Neuronal stem cell (in vitro differentiated cells): ENCODE results near the gene XBP1.

Experiments used
- DNase-seq: peaks from one replicate; pipeline ENCODE4 v3.0.0-alpha.2; 2013; ENCODE audit warnings: low spot score
- H2AFZ ChIP-seq: one replicate; pipeline ENCODE4 v1.6.1; 2013; ENCODE audit warnings: mild to moderate bottlenecking, low read length, inconsistent platforms
- H2AK5ac ChIP-seq: 2 replicates; pipeline ENCODE4 v1.6.1; 2013; ENCODE audit warnings: low read depth, mild to moderate bottlenecking, inconsistent platforms, low read length, moderate library complexity, mixed read lengths
- H2BK120ac ChIP-seq: 2 replicates; pipeline ENCODE4 v1.6.1; 2013; ENCODE audit warnings: low read depth, mild to moderate bottlenecking, inconsistent platforms, low read length, moderate library complexity, mixed read lengths
- H2BK12ac ChIP-seq: one replicate; pipeline ENCODE4 v1.6.1; 2013; ENCODE audit warnings: low read length, inconsistent platforms
- H2BK15ac ChIP-seq: 2 replicates; pipeline ENCODE4 v1.6.1; 2013; ENCODE audit warnings: mild to moderate bottlenecking, low read length, inconsistent platforms, mixed read lengths
- H2BK5ac ChIP-seq: one replicate; pipeline ENCODE4 v1.6.1; 2013; ENCODE audit warnings: inconsistent platforms, mild to moderate bottlenecking, low read length, moderate library complexity
- H3K14ac ChIP-seq: one replicate; pipeline ENCODE4 v1.6.1; 2013; ENCODE audit warnings: low read length, inconsistent platforms
- H3K18ac ChIP-seq: 2 replicates; pipeline ENCODE4 v1.6.1; 2013; ENCODE audit warnings: low read length, inconsistent platforms
- H3K23ac ChIP-seq: 2 replicates; pipeline ENCODE4 v1.6.1; 2013; ENCODE audit warnings: low read depth, mild to moderate bottlenecking, mixed read lengths, low read length, inconsistent platforms; ENCODE audit not compliant: poor library complexity
- H3K27ac ChIP-seq: replicated peaks from 3 replicates; pipeline ENCODE4 v1.5.1; 2013; ENCODE audit warnings: low read length, inconsistent platforms
- H3K27me3 ChIP-seq, 3 experiments: 2 replicates each; pipeline ENCODE4 v1.6.1; 2013; ENCODE audit warnings: low read length in 3 of 3, mild to moderate bottlenecking in 2 of 3, inconsistent platforms in 1 of 3, low read depth in 1 of 3, mixed read lengths in 1 of 3, moderate library complexity in 1 of 3; ENCODE audit not compliant: control insufficient read depth in 3 of 3, insufficient read depth in 3 of 3
- H3K36me3 ChIP-seq, 2 donors: replicated peaks in 1 of 2; 2 replicates each; pipeline ENCODE4 v1.6.1; 2013; ENCODE audit warnings: low read length in 2 of 2; ENCODE audit not compliant: control insufficient read depth in 2 of 2, insufficient read depth in 2 of 2
- H3K4ac ChIP-seq: 2 replicates; pipeline ENCODE4 v1.6.1; 2013; ENCODE audit warnings: inconsistent platforms, mild to moderate bottlenecking, low read length, moderate library complexity
- H3K4me1 ChIP-seq, 2 donors: 1 replicate in 1 of 2; 2 replicates in 1 of 2; pipeline ENCODE4 v1.6.1; 2013; ENCODE audit warnings: low read length in 2 of 2, low read depth in 1 of 2; ENCODE audit not compliant: control insufficient read depth in 2 of 2, insufficient read depth in 1 of 2
- H3K4me2 ChIP-seq: one replicate; pipeline ENCODE4 v1.6.1; 2013; ENCODE audit warnings: mild to moderate bottlenecking, low read length, inconsistent platforms; ENCODE audit not compliant: insufficient read depth, poor library complexity, severe bottlenecking
- H3K4me3 ChIP-seq, 2 donors: 2 replicates each; pipeline ENCODE4 v1.5.1; 2013; ENCODE audit warnings: low read length in 2 of 2, mild to moderate bottlenecking in 2 of 2, inconsistent platforms in 1 of 2, moderate library complexity in 1 of 2
- H3K79me1 ChIP-seq: one replicate; pipeline ENCODE4 v1.6.1; 2013; ENCODE audit warnings: low read depth, mild to moderate bottlenecking, inconsistent platforms, low read length, moderate library complexity
- H3K9ac ChIP-seq: one replicate; pipeline ENCODE4 v1.6.1; 2013; ENCODE audit warnings: mild to moderate bottlenecking, low read depth, low read length, inconsistent platforms; ENCODE audit not compliant: poor library complexity
- H3K9me3 ChIP-seq, 2 donors: replicated peaks in 1 of 2; 2 replicates each; pipeline versions ENCODE3 to v1.6.1; 2013; ENCODE audit warnings: low read length in 2 of 2, mild to moderate bottlenecking in 2 of 2, inconsistent platforms in 1 of 2, low read depth in 1 of 2, mixed read lengths in 1 of 2, moderate library complexity in 1 of 2; ENCODE audit not compliant: control insufficient read depth in 2 of 2, insufficient read depth in 1 of 2
- H4K8ac ChIP-seq: one replicate; pipeline ENCODE4 v1.6.1; 2013; ENCODE audit warnings: low read depth, mild to moderate bottlenecking, inconsistent platforms, low read length, moderate library complexity
- H4K91ac ChIP-seq: one replicate; pipeline ENCODE4 v1.6.1; 2013; ENCODE audit warnings: low read length, low read depth, mild to moderate bottlenecking, inconsistent platforms; ENCODE audit not compliant: poor library complexity
- WGBS, 2 donors: extraction: QIAGEN DNeasy Blood & Tissue Kit; methylation state at CpG; one replicate each; pipeline ENCODE4 v1.1.7; 2013; ENCODE audit warnings: missing lambda C conversion rate in 2 of 2, mixed read lengths in 1 of 2; ENCODE audit not compliant: insufficient read length in 2 of 2, insufficient replicate concordance in 1 of 2; ENCODE audit errors: extremely low coverage in 2 of 2; 5-methylcytosine and 5-hydroxymethylcytosine counted together

The XBP1 gene

GRCh38 chr22:28798810-28799605 is 1.4 kb downstream of the XBP1 start:
- H4K91ac ChIP-seq = no peak overlapping the region
- no peak overlapping the region for H2BK12ac ChIP-seq
- H3K4me1 ChIP-seq = peaks cover 0 to 4% of the 10 kb centered on the region in 2 donors
- no peak overlapping the region for H3K14ac ChIP-seq
- no peak overlapping the region for H3K4ac ChIP-seq
- H2BK15ac ChIP-seq = no peak overlapping the region
- H2AK5ac ChIP-seq = no peak overlapping the region
- no peak overlapping the region for H3K27ac ChIP-seq
- DNase-seq = no peak
- H3K36me3 ChIP-seq = peaks cover 18 to 53% of the 10 kb centered on the region in 2 donors
- no peak overlapping the region for H3K23ac ChIP-seq
- no peak overlapping the region for H4K8ac ChIP-seq
- H3K18ac ChIP-seq = no peak overlapping the region
- no peaks in the 10 kb centered on the region for H3K27me3 ChIP-seq
- no peak overlapping the region for H2BK5ac ChIP-seq
- H3K4me3 ChIP-seq = peak overlapping the region; percentile 68 to 91
- peaks cover 2 to 6% of the 10 kb centered on the region in 2 donors for H3K9me3 ChIP-seq
- H3K9ac ChIP-seq = peak overlapping the region; percentile 32
- peak overlapping the region; percentile 72 for H3K4me2 ChIP-seq
- H3K79me1 ChIP-seq = no peaks in the 10 kb centered on the region
- no peak overlapping the region for H2AFZ ChIP-seq
- no CpG with 5 or more reads among the region's 7 CpGs for WGBS, 2 donors
- no peak overlapping the region for H2BK120ac ChIP-seq

- H2BK5ac ChIP-seq = no peak overlapping the region
- H3K23ac ChIP-seq = no peak overlapping the region
- H3K36me3 ChIP-seq = peaks cover 18 to 68% of the 10 kb centered on the region in 2 donors
- no peak overlapping the region for H2BK120ac ChIP-seq
- H3K27me3 ChIP-seq = no peaks in the 10 kb centered on the region
- no CpG with 5 or more reads among the region's 5 CpGs for WGBS, 2 donors
- H2AK5ac ChIP-seq = no peak overlapping the region
- no peaks in the 10 kb centered on the region for H3K79me1 ChIP-seq
- no peak overlapping the region for H4K91ac ChIP-seq
- no peak overlapping the region for H4K8ac ChIP-seq
- no peak overlapping the region for H3K14ac ChIP-seq
- peaks cover 2 to 6% of the 10 kb centered on the region in 2 donors for H3K9me3 ChIP-seq
- no peak overlapping the region for H3K18ac ChIP-seq
- no peak for DNase-seq
- H2BK15ac ChIP-seq = no peak overlapping the region
- no peak overlapping the region for H2AFZ ChIP-seq
- no peak overlapping the region for H3K4ac ChIP-seq
- H3K9ac ChIP-seq = no peak overlapping the region
- no peak overlapping the region for H3K27ac ChIP-seq
- no peak overlapping the region for H3K4me2 ChIP-seq
- H3K4me3 ChIP-seq = no peak overlapping the region
- H2BK12ac ChIP-seq = no peak overlapping the region
- H3K4me1 ChIP-seq = no peaks in the 10 kb centered on the region
Observed at GRCh38 chr22:28795932-28796856, 4.2 kb downstream of the XBP1 start.

GRCh38 chr22:28795071-28795693 is 5.2 kb downstream of the XBP1 start:
- H2BK15ac ChIP-seq = no peak overlapping the region
- no peak overlapping the region for H3K27ac ChIP-seq
- H4K91ac ChIP-seq = no peak overlapping the region
- no peak overlapping the region for H2BK5ac ChIP-seq
- H4K8ac ChIP-seq = no peak overlapping the region
- no peak overlapping the region for H3K14ac ChIP-seq
- peaks cover 2 to 6% of the 10 kb centered on the region in 2 donors for H3K9me3 ChIP-seq
- no peak overlapping the region for H2AK5ac ChIP-seq
- H3K27me3 ChIP-seq = no peaks in the 10 kb centered on the region
- H3K23ac ChIP-seq = no peak overlapping the region
- no peak overlapping the region for H3K4ac ChIP-seq
- no peaks in the 10 kb centered on the region for H3K79me1 ChIP-seq
- no peak overlapping the region for H2BK12ac ChIP-seq
- no peak overlapping the region for H3K9ac ChIP-seq
- H3K36me3 ChIP-seq = peaks cover 18 to 69% of the 10 kb centered on the region in 2 donors
- no CpG with 5 or more reads among the region's 6 CpGs for WGBS, 2 donors
- no peak overlapping the region for H3K18ac ChIP-seq
- H2AFZ ChIP-seq = no peak overlapping the region
- H3K4me1 ChIP-seq = no peaks in the 10 kb centered on the region
- no peak for DNase-seq
- no peak overlapping the region for H2BK120ac ChIP-seq
- H3K4me3 ChIP-seq = no peak overlapping the region
- no peak overlapping the region for H3K4me2 ChIP-seq
